WTC11 (cell line): ENCODE measurements around the gene PHF11. TPM values are rescaled to one million over a fixed set of nuclear protein-coding genes. Genes with fewer than 3 reads are reported as not detected.

Source experiments
- ATAC-seq: fragments of 200-7000 bp; cut with Tn5 transposase; 2 replicates; pipeline ENCODE4 v1.10.0; 2021; ENCODE audit warnings: mild to moderate bottlenecking, moderate library complexity
- CTCF ChIA-PET: fragments of 300-600 bp; sonication (Branson Sonifier 250); formaldehyde crosslinking; loops from one replicate; lab custom pipeline; 2021; ENCODE audit warnings: antibody characterized with exemption; lab: Charles Lee
- POLR2A ChIA-PET: fragments of 350-600 bp; sonication (Branson Sonifier 250); formaldehyde crosslinking; loops from one replicate; lab custom pipeline; 2021; ENCODE audit warnings: antibody characterized with exemption; lab: Charles Lee
- DNase-seq: peaks from one replicate; pipeline ENCODE4 v3.0.0; 2021; ENCODE audit warnings: low spot score
- H3K27ac Mint-ChIP-seq: 2 replicates; pipeline ENCODE4 v1.8.0; 2021; ENCODE audit warnings: mixed read lengths
- H3K27me3 Mint-ChIP-seq: 2 replicates; pipeline ENCODE4 v1.8.0; 2021; ENCODE audit warnings: low read depth, mild to moderate bottlenecking, moderate library complexity, mixed read lengths
- H3K36me3 Mint-ChIP-seq: 2 replicates; pipeline ENCODE4 v1.8.0; 2021; ENCODE audit warnings: mixed read lengths
- H3K4me1 Mint-ChIP-seq: 2 replicates; pipeline ENCODE4 v1.8.0; 2022; ENCODE audit warnings: mixed read lengths
- H3K4me3 Mint-ChIP-seq: 2 replicates; pipeline ENCODE4 v1.8.0; 2021; ENCODE audit warnings: mild to moderate bottlenecking, moderate library complexity, mixed read lengths
- H3K9me3 Mint-ChIP-seq: 2 replicates; pipeline ENCODE4 v1.8.0; 2021; ENCODE audit warnings: mixed read lengths
- CTCF ChIP-seq: fragments of 200-600 bp; IDR thresholded peaks from 2 replicates; pipeline ENCODE4 v1.8.0; 2022; ENCODE audit warnings: antibody characterized with exemption
- ESRRA ChIP-seq: sonication (generic); formaldehyde crosslinking; IDR thresholded peaks from 2 replicates; pipeline ENCODE4 v1.8.1; 2022; ENCODE audit warnings: mild to moderate bottlenecking, missing genetic modification reagents, borderline replicate concordance
- FOXJ3 ChIP-seq: sonication (generic); formaldehyde crosslinking; IDR thresholded peaks from 2 replicates; pipeline ENCODE4 v1.9.0; 2021; ENCODE audit warnings: missing genetic modification reagents, mild to moderate bottlenecking, borderline replicate concordance
- GTF2I ChIP-seq: fragments of 250-450 bp; sonication (Bioruptor Pico); conservative IDR thresholded peaks from 2 replicates; pipeline ENCODE4 v1.4.0; 2021; ENCODE audit warnings: mild to moderate bottlenecking
- HMGA2 ChIP-seq: fragments of 250-450 bp; sonication (Bioruptor Pico); IDR thresholded peaks from 2 replicates; pipeline ENCODE4 v1.4.0; 2021; ENCODE audit warnings: mild to moderate bottlenecking, moderate library complexity
- HMGXB4 ChIP-seq: sonication (generic); formaldehyde crosslinking; IDR thresholded peaks from 2 replicates; pipeline ENCODE4 v1.8.1; 2023; ENCODE audit warnings: mild to moderate bottlenecking, moderate library complexity, missing genetic modification reagents
- MYBL2 ChIP-seq: sonication (generic); formaldehyde crosslinking; IDR thresholded peaks from 2 replicates; pipeline ENCODE4 v1.8.1; 2023; ENCODE audit warnings: mild to moderate bottlenecking, moderate library complexity, missing genetic modification reagents
- NR1H2 ChIP-seq: sonication (generic); formaldehyde crosslinking; IDR thresholded peaks from 2 replicates; pipeline ENCODE4 v1.9.0; 2021; ENCODE audit warnings: mild to moderate bottlenecking, moderate library complexity, missing genetic modification reagents
- PRDM15 ChIP-seq: sonication (generic); formaldehyde crosslinking; IDR thresholded peaks from 2 replicates; pipeline ENCODE4 v1.8.0; 2022; ENCODE audit warnings: missing genetic modification reagents
- SMAD3 ChIP-seq: sonication (generic); formaldehyde crosslinking; IDR thresholded peaks from 2 replicates; pipeline ENCODE4 v1.8.0; 2022; ENCODE audit warnings: missing genetic modification reagents, mild to moderate bottlenecking, borderline replicate concordance
- SMAD4 ChIP-seq: sonication (generic); formaldehyde crosslinking; IDR thresholded peaks from 2 replicates; pipeline ENCODE4 v1.8.0; 2022; ENCODE audit warnings: mild to moderate bottlenecking, missing genetic modification reagents
- USF2 ChIP-seq: sonication (generic); formaldehyde crosslinking; IDR thresholded peaks from 2 replicates; pipeline ENCODE4 v1.8.1; 2023; ENCODE audit warnings: mild to moderate bottlenecking, missing genetic modification reagents, moderate library complexity
- ZMAT4 ChIP-seq: fragments of 250-450 bp; sonication (Bioruptor Pico); IDR thresholded peaks from 2 replicates; pipeline ENCODE4 v1.9.0; 2021; ENCODE audit warnings: mild to moderate bottlenecking
- ZNF219 ChIP-seq: sonication (generic); formaldehyde crosslinking; IDR thresholded peaks from 2 replicates; pipeline ENCODE4 v1.8.0; 2023; ENCODE audit warnings: missing genetic modification reagents, mild to moderate bottlenecking, borderline replicate concordance
- ZNF232 ChIP-seq: sonication (generic); formaldehyde crosslinking; IDR thresholded peaks from 2 replicates; pipeline ENCODE4 v1.8.0; 2022; ENCODE audit warnings: mild to moderate bottlenecking, missing genetic modification reagents
- ZNF281 ChIP-seq: sonication (generic); formaldehyde crosslinking; IDR thresholded peaks from 2 replicates; pipeline ENCODE4 v1.8.0; 2023; ENCODE audit warnings: mild to moderate bottlenecking, missing genetic modification reagents
- ZSCAN18 ChIP-seq: fragments of 250-450 bp; sonication (Bioruptor Pico); IDR thresholded peaks from 2 replicates; pipeline ENCODE4 v2.1.2; 2022; ENCODE audit warnings: mild to moderate bottlenecking, moderate library complexity
- total RNA-seq: library from RNA; stranded (reverse); gene quantifications from 3 replicates; pipeline ENCODE4 v1.2.3, GENCODE V29; 2021

Gene PHF11
- total RNA-seq, 1 experiment from 2014 or later = 9.3 TPM

GRCh38 chr13:49567491-49567890 lies 71.7 kb downstream of the PHF11 start:
- POLR2A ChIA-PET = no interaction called here
- H3K27ac Mint-ChIP-seq = no peak overlapping the region
- H3K4me1 Mint-ChIP-seq = no peaks in the 10 kb centered on the region
- H3K4me3 Mint-ChIP-seq = no peak overlapping the region
- TF ChIP-seq PRDM15 (CRISPR knock-in tag) = no peak
- no peak for TF ChIP-seq NR1H2 (CRISPR knock-in tag)
- no peak for TF ChIP-seq HMGXB4
- no peak for TF ChIP-seq ESRRA (CRISPR knock-in tag)
- TF ChIP-seq HMGA2 = no peak
- TF ChIP-seq ZMAT4 (CRISPR knock-in tag) = no peak
- no peak for TF ChIP-seq MYBL2
- no peak for TF ChIP-seq ZNF232
- TF ChIP-seq CTCF = no peak
- TF ChIP-seq ZNF281 (CRISPR knock-in tag) = no peak
- TF ChIP-seq FOXJ3 = no peak
- no peak for TF ChIP-seq ZNF219 (CRISPR knock-in tag)
- TF ChIP-seq GTF2I = no peak
- TF ChIP-seq, all 79 proteins: peak for 0
- Mint-ChIP-seq H3K36me3 (peaks cover 39% of the 10 kb centered on the region), H3K27me3 (no peaks in the 10 kb centered on the region), H3K9me3 (peaks cover 4% of the 10 kb centered on the region)
- CTCF ChIA-PET = interaction anchor here (0.5 kb wide), 1 partner anchor 177 kb away, joined by 3 read pairs; no protein-coding TSS in a partner anchor
- DNase-seq = no peak
- ATAC-seq = no peak

GRCh38 chr13:49569993-49570689 lies 74.4 kb downstream of the PHF11 start:
- ATAC-seq = no peak

More at GRCh38 chr13:49569993-49570689, 74.4 kb downstream of the PHF11 start:
- Mint-ChIP-seq H3K27me3 (no peaks in the 10 kb centered on the region), H3K9me3 (peaks cover 5% of the 10 kb centered on the region), H3K27ac (no peak overlapping the region), H3K36me3 (peaks cover 24% of the 10 kb centered on the region), H3K4me3 (no peak overlapping the region), H3K4me1 (no peaks in the 10 kb centered on the region)
- CTCF ChIA-PET = no interaction called here
- POLR2A ChIA-PET = no interaction called here
- DNase-seq = no peak
- TF ChIP-seq SMAD3 (CRISPR knock-in tag) (no peak), SMAD4 (CRISPR knock-in tag) (no peak), USF2 (CRISPR knock-in tag) (no peak), ZSCAN18 (CRISPR knock-in tag) (no peak)
- TF ChIP-seq, all 79 proteins: peak for 0
